ENCODE measurements around the gene RPP30. TPM values are rescaled to one million over a fixed set of nuclear protein-coding genes. Genes with fewer than 3 reads are reported as not detected.
"Not testable (repeated sequence)": the region's sequence is repeated elsewhere in the genome, so short reads cannot be mapped to it uniquely, and the experiment has no call there.

The RPP30 gene
- total and polyA plus RNA-seq, 5 experiments from 2014 or later = 35.4 to 48.2 (median 36.7) TPM

GRCh38 chr10:90939648-90940047, 67.9 kb downstream of the RPP30 start:
- POLR2A ChIA-PET = no interaction called here
- Mint-ChIP-seq H3K4me3 (no peak overlapping the region), H3K27ac (peak overlapping the region in 1 of 10 donors; percentile 3), H3K4me1 (peaks cover 0 to 6% (median 0%) of the 10 kb centered on the region in 4 donors), H3K9me3 (no peaks in the 10 kb centered on the region), H3K27me3 (peaks cover 0 to 7% (median 0%) of the 10 kb centered on the region in 5 donors), H3K36me3 (no peaks in the 10 kb centered on the region)
- ATAC-seq = no peak
- DNase-seq = no peak

GRCh38 chr10:90942980-90943379, 71.2 kb downstream of the RPP30 start:
- ATAC-seq, H3K9me3 Mint-ChIP-seq, H3K27me3 Mint-ChIP-seq, DNase-seq, H3K4me3 Mint-ChIP-seq, H3K27ac Mint-ChIP-seq, H3K36me3 Mint-ChIP-seq, POLR2A ChIA-PET: not testable (repeated sequence)
- H3K4me1 Mint-ChIP-seq = peaks cover 0 to 13% (median 10%) of the 10 kb centered on the region in 4 donors

GRCh38 chr10:90944749-90945148, 73.0 kb downstream of the RPP30 start:
- H3K4me3 Mint-ChIP-seq = no peak overlapping the region
- POLR2A ChIA-PET = no interaction called here
- no peak for DNase-seq

GRCh38 chr10:90945491-90946070, 73.8 kb downstream of the RPP30 start:
- Mint-ChIP-seq H3K4me1 (peaks cover 0 to 13% (median 10%) of the 10 kb centered on the region in 4 donors), H3K27ac (no peak overlapping the region)
- no peak for ATAC-seq

More at GRCh38 chr10:90944749-90945148, 73.0 kb downstream of the RPP30 start:
- no peaks in the 10 kb centered on the region for H3K9me3 Mint-ChIP-seq
- no peak overlapping the region for H3K27ac Mint-ChIP-seq
- H3K4me1 Mint-ChIP-seq = peaks cover 0 to 13% (median 10%) of the 10 kb centered on the region in 4 donors
- ATAC-seq = no peak
- no peaks in the 10 kb centered on the region for H3K36me3 Mint-ChIP-seq
- H3K27me3 Mint-ChIP-seq = peaks cover 0 to 3% (median 0%) of the 10 kb centered on the region in 5 donors

GRCh38 chr10:90947030-90947960, 75.5 kb downstream of the RPP30 start:
- POLR2A ChIA-PET = no interaction called here
- Mint-ChIP-seq H3K4me1 (peaks cover 0 to 13% (median 10%) of the 10 kb centered on the region in 4 donors), H3K4me3 (no peak overlapping the region), H3K36me3 (no peaks in the 10 kb centered on the region), H3K9me3 (peaks cover 0 to 5% (median 0%) of the 10 kb centered on the region in 9 donors), H3K27ac (peak overlapping the region in 6 of 10 donors; percentile 4 to 78 (median 30)), H3K27me3 (peaks cover 0 to 3% (median 0%) of the 10 kb centered on the region in 5 donors)
- DNase-seq (peak in 2 of 10 donors; percentile 1 to 10), ATAC-seq (peak; percentile 57 to 64)

More at GRCh38 chr10:90945491-90946070, 73.8 kb downstream of the RPP30 start:
- DNase-seq = no peak
- Mint-ChIP-seq H3K36me3 (no peaks in the 10 kb centered on the region), H3K9me3 (no peaks in the 10 kb centered on the region), H3K4me3 (no peak overlapping the region), H3K27me3 (peaks cover 0 to 3% (median 0%) of the 10 kb centered on the region in 5 donors)
- POLR2A ChIA-PET = no interaction called here

Other genes with a start within 250 kb of the RPP30 start
- gene HTR7, start 13.9 kb upstream of the RPP30 start, total RNA-seq = not detected
- under 1 TPM in 1 of 3 donors, not detected in 2; 0.07 TPM for gene HTR7, start 13.9 kb upstream of the RPP30 start, polyA plus RNA-seq
- gene ANKRD1, start 49.1 kb downstream of the RPP30 start, total RNA-seq = not detected
- gene ANKRD1, start 49.1 kb downstream of the RPP30 start, polyA plus RNA-seq = not detected